ENCODE results near the gene JPH4.
"Not testable (repeated sequence)": the region's sequence is repeated elsewhere in the genome, so short reads cannot be mapped to it uniquely, and the experiment has no call there.

Gene JPH4

DNA sequence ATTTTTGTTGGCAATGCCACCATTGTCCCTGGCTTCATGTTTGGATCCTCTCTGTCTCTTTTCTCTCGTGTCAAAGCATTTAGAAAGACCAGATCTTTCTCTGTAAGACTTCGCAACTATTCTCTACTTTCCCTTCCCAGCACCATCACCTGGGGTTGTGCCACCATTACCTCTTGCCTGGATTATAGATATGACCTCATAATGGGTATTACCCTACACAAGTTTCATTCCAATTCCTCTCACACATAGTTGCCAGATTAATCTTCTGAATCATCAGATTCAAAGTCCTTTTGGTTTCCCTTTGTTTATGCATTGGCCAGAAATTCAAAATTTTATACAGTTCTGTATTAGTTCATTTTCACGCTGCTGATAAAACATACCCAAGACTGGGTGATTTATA, 30.4 kb upstream of the JPH4 start:
- no peak for DNase-seq (ENCODE audit: low spot score)

DNA sequence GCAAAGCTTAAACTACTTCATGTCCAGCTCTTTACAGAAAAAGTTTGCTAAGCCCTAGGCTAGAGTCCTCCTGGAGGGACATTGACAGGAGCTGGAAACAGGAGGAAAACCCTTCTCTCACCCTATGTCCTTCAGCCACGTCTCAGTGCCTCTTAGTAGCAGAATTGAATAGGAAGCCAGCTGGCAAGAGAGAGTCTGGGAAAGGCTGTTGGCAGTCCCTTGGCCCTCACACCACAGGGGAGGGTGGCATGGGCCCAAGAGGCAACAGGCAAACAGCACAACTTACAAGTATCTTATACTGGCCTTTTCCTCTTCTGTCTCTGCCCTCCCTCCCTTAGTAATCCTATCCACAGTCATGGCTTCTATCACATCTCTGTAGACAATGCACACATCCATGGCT, 29.9 kb upstream of the JPH4 start:
- DNase-seq (ENCODE audit: low spot score), result no peak

DNA sequence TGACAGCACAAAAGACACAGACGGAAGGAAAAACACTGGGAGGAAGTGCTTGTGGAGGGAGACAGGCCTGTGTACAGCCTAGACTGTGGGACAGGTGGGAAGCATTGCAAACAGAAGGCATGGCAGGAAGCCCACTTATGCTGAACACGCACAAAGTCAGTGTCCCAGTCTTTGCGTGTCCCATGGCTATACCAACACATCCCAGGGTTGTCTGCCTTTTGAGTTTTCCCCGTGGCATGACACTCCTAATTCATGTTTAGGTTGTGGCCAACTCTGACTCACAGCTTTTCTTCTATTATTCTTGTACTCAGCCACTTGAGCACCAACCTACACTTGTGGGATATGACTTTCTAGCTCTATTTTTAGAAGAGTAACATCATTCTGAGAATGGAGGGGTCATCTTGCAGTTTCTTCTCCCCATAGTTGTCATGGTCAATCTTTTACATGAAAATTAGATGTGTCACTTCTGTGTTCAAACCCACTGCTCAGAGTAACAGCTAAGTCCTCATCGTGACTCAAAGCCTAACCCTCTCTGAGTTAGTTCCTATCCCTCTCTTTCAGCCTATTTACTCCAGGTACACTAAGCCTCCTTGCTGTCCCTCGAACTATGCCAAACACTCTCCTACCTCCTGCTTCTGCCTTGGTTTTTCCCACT, 27.5 kb upstream of the JPH4 start:
- DNase-seq (ENCODE audit: low spot score), result no peak

DNA sequence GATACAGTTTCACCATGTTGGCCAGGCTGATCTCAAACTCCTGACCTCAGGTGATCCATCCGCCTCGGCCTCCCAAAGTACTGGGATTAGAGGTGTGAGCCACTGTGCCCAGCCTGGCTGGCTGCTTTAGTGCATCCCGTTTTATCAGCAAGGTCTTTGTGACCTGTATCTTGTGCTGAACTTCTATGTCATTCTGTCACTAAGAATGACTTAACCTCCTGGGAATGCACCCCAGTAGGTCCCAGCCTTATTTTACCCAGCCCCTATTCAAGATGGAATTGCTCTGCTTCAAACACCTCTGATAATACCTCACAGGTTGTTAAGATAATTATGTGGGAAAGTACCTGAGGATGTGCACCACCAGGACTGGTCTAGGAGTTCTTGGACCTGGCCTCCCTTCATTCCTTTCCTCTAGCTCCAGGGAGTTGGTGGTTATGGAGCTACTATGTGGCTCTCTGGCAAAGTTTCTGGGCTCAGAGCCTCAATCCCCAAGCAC, 26.1 kb upstream of the JPH4 start:
- DNase-seq (ENCODE audit: low spot score), result no peak

DNA sequence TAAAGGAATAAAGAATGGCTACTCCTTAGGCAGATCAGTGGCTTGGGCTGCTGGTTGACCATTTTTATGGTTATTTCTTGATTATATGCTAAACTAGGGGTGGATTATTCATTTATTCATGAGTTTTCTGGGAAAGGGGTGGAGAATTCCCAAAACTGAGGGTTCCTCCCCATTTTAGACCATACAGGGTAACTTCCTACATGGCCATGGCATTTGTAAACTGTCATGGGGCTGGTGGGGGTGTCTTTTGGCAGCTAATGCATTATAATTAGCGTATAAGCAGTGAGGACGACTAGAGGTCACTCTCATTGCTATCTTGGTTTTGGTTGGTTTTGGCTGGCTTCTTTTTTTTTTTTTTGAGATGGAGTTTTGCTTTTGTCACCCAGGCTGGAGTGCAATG, 25.6 kb upstream of the JPH4 start:
- no peak for DNase-seq (ENCODE audit: low spot score)

DNA sequence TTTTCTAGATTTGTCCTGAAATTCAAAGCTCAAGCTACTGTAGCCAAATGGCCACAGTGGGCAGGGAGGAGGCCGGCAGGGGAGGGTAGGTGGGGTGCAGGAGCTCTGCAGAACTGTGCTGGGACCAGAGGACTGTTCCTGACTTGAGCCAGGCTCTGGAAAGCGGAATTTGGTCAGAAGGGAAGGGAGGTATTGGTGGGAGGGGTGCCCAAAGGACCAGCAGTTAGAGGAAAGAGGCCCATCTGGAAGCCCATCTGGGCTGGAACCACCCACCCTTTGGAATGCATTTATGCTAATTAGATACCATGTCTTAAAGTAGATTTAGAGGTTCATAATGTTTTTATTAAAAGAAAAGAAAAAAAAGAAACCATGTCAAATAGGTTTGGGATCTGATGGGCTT, 24.5 kb upstream of the JPH4 start:
- DNase-seq (ENCODE audit: low spot score), result no peak

DNA sequence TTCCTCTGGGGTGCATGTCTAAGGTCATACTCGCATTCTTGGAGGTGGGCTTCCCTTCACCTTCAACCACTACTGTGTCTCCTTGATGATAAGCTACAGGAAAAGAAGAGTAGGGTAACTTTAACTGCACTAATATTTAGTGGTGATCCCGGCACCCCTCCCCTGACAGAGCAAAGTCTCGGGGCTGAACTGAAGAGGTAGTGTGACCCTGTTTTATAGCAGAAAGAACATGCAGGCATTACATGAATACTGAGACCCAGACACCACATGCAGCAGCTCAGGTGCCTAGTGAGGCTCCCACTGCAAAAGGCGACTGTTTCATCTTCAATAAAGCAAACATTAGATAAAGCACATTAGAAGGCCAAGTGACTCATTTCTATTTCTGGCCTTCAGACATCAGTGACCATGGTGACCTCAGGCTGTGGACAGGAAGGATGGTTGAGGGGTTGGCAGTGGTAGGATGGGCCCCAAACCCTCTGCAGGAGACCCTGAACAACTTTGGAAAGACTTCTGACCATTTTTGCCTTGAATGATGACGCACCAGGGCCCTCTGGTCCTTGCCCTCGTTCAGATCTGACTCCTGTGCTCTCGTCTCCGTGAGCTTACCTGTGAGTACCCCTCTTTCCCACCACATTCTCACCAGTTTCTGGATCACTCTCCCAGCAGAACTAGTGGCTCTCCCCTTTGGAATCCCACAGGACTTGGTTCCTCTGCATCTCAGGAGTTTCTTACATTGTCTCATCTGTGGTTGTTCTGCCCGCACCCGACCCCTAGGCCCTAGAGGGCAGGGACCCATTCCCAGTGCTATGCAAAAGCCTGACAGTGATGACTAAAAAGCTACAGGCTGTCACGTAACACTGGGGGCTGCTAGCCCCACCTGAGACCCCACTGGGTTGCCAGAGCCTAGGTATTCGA, 23.8 kb upstream of the JPH4 start:
- no peak for DNase-seq (ENCODE audit: low spot score)

DNA sequence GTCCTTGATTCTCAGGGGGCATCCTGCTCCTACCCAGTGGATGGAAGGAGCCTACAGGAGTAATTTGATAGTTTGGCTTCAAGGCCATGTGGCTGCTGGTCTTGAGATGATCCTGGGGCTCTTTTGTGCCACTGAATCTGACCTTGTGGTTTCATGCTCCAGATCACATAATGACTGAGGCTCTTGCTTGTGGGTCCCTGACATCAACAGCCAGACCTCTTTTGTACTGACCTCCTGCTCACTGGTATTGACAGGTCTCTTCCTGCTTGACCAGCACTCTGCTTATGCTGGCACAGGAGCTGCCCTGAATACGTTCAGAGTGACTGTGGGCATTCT, 23.2 kb upstream of the JPH4 start:
- no peak for DNase-seq (ENCODE audit: low spot score)

DNA sequence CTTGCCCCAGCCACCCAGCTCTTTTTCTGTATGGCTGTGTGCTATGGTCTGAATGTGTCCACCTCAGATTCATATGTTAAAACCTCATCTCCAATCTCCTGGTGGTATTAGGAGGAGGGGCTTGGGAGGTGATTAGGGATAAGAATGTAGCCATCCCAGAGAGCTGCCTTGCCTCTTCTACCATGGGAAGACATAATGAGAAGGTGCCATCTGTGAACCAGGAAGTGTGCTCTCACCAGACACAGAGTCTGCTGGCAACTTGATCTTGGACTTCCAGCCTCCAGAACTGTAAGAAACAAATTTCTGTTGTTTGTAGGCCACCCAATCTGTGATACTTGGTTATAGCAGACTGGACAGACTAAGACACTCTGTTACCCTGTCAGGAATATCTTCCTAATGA, 22.8 kb upstream of the JPH4 start:
- no peak for DNase-seq (ENCODE audit: low spot score)

DNA sequence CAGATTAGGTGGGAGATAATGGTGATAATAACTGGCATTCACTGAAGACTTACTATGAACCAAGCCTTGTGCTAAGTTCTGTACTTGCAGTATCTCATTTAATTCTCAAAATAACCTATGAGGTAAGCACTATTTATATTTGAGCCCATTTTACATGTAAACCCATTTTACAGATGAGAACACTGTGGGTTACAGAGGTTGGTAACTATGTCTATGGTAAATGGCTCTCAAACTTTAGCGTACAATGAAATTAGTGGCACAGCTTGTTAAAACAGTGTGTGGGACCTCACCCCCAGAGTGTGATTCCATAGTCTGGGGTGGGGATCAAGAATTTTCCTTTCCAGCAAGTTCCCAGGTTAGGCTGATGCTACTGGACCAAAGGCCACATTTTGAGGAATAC, 22.2 kb upstream of the JPH4 start:
- no peak for DNase-seq (ENCODE audit: low spot score)

DNA sequence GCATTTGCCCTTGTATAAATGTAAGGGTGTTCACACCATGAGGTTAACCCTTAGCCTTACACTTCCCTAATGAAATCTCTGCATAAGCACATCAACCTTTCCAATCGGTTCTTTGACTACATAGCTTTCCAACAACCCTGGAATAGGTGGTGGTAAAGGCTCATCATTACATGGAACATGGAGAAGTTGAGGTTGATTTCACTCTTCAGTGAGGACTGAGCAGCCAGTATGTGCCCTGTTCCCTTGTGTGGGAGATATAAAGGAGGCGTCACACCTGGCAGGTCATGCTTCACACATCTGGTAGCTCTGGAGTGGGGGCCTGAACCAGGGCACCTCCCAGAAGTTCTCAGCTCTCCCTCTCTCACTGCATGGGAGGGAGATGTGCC, 21.7 kb upstream of the JPH4 start:
- DNase-seq (ENCODE audit: low spot score), result no peak

DNA sequence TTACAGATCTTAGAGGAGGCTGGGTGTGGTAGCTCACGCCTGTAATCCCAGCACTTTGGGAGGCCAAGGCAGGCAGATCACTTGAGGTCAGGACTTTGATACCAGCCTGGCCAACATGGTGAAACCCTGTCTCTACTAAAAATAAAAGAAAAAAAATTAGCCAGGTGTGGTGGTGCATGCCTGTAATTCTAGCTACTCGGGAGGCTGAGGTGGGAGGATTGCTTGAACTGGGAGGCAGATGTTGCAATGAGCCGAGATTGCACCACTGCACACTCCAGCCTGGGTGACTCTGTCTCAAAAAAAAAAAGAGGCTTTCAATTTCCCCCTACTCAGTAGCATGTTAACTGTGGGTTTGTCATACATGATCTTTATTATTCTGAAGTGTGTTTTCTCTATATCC, 15.6 kb upstream of the JPH4 start:
- DNase-seq (ENCODE audit: low spot score), result not testable (repeated sequence)

DNA sequence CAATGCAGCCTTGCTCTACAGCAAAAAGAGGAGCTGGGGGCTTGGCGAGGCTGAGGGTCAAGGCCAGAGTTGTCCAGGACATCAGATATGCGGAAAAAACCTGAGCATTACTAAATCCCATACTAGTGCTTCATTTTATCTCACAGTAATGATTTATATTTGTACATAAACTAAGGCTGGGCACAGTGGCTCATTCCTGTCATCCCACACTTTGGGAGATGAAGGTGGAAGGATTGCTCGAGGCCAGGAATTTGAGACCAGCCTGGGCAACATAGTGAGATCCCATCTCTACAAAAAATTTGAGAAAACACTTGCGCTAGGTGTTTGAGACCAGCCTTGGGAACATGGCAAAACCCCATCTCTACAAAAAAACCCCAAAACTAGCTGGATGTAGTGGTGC, 11.6 kb upstream of the JPH4 start:
- no peak for DNase-seq (ENCODE audit: low spot score)

DNA sequence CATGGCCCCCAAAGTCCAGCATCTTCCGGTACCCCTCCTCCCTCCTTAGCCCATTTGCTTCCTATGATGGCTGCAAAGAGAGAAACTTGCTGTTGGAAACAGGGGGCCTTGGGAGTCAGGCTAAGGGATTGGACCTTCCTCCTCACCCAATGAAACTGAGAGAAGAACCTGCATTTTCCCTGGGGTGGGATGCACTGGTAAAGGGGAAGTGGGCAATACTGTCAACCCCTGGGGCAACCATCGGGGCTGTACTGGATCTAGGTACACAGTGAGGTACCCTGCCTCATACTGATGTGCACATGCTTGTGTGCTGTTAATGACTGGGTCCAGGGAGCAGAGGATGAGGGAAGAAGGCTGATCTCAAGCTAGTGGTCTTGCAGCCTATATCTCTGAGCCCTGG, 11.0 kb upstream of the JPH4 start:
- no peak for DNase-seq (ENCODE audit: low spot score)

DNA sequence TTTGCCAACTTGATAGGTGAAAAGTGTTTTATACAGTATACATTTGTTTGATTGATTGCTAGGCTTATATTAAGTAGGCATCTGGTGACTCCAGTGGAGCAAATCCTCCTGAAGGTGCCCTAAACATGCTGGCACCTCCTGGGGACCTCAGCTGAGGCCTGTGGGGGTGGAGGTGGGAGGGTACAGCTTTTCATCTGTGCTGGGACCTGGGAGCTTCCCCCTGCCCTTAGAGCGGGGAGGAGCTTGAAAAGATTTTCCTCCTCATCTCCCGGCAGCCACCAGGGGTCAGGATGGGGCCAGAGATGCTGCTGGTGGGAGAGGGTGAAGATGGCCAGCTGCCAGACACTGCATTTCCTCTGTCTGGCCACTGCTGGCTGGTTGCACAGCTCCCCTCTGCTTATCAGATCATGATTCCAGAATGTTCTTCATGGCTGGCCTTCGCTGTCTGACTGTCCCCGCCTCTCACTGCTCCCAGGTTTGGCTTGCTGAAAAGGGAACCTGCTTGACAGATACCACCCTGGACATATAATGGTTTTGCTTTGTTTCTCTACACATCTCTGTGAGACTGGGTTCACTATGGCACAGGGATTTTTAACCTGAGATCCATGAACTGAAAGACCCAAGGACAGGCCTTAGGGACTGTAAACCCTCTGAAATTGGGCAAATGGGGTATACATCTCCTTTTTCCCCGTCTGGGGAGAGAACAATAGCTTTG, 10.5 kb upstream of the JPH4 start:
- DNase-seq (ENCODE audit: low spot score), result peak; percentile 87

DNA sequence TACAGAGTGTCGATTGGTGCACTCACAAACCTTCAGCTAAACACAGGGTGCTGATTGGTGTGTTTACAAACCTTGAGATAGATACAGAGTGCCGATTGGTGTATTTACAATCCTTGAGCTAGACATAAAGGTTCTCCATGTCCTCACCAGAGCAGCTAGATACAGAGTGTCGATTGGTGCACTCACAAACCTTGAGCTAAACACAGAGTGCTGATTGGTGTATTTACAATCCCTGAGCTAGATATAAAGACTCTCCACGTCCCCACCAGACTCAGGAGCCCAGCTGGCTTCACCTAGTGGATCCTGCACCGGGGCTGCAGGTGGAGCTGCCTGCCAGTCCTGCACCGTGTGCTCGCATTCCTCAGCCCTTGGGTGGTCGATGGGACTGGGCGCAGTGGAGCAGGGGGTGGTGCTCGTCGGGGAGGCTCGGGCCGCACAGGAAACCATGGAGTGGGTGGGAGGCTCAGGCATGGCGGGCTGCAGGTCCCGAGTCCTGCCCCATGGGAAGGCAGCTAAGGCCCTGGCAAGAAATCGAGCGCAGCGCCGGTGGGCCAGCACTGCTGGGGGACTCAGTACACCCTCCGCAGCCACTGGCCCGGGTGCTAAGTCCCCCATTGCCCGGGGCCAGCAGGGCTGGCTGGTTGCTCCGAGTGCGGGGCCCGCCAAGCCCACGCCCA, 6.1 kb upstream of the JPH4 start:
- DNase-seq (ENCODE audit: low spot score), result not testable (repeated sequence)

DNA sequence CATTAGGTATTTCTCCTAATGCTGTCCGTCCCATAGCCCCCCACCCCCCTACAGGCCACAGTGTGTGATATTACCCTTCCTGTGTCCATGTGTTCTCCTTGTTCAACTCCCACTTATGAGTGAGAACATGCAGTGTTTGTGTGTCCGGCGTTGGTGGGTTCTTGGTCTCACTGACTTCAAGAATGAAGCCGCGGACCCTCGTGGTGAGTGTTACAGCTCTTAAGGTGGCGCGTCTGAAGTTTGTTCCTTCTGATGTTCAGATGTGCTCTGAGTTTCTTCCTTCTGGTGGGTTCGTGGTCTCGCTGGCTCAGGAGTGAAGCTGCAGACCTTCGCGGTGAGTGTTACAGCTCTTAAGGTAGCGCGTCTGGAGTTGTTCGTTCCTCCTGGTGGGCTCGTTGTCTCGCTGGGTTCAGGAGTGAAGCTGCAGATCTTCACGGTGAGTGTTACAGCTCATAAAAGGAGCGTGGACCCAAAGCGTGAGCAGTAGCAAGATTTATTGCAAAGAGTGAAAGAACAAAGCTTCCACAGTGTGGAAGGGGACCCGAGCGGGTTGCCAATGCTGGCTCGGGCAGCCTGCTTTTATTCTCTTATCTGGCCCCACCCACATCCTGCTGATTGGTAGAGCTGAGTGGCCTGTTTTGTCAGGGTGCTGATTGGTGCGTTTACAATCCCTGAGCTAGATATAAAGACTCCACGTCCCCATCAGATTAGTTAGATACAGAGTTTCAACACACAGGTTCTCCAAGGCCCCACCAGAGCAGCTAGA, 5.4 kb upstream of the JPH4 start:
- not testable (repeated sequence) for DNase-seq (ENCODE audit: low spot score)

DNA sequence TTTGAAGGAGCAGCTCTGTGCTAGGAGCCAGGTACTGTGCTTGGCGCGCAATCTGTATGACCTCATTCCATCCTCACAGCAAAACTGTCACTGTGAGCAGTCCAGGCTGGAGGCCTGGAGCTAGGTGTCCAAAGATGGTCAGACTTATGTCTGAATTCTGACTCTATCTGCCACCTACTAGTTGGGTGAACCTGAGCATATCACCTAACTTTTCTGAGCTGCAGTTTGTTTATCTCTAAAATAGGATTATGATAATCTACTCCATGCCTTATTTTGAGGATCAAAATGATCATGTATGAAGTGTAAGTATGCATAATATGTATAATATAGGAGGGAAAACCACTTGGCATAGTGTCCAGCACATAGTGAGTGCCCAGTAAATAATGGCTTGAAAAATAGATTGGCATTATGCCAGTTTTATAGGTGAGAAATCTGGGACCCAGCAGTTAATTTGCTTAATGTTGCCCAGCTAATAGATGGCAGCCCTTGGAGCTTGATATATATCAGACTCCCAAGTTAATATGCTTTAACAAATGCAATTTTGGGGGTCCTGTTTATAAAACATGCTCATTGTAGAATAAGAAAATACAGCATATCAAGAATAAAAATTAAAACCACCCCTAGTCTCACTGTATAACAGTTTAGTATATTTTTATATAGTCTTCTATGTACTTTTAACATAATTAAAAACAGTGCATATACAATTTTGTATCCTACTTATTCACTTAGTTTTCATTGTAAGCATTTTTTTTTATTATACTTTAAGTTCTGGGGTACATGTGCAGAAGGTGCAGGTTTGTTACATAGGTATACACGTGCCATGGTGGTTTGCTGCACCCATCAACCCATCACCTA, 4.5 kb upstream of the JPH4 start:
- DNase-seq (ENCODE audit: low spot score), result no peak

DNA sequence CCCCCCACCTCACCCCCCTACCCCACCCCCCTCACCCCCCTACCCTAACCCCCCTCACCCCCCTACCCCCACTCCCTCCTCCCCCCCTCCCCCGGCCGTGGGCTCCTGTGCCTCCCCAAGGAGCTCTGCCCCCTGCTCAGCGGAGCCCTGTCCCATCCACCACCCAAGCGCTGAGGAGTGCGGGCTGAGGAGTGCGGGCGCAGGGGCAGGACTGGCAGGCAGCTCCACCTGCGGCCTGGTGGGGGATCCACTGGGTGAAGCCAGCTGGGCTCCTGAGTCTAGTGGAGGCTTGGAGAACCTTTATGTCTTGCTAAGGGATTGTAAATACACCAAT, 2.3 kb upstream of the JPH4 start:
- DNase-seq (ENCODE audit: low spot score), result no peak

DNA sequence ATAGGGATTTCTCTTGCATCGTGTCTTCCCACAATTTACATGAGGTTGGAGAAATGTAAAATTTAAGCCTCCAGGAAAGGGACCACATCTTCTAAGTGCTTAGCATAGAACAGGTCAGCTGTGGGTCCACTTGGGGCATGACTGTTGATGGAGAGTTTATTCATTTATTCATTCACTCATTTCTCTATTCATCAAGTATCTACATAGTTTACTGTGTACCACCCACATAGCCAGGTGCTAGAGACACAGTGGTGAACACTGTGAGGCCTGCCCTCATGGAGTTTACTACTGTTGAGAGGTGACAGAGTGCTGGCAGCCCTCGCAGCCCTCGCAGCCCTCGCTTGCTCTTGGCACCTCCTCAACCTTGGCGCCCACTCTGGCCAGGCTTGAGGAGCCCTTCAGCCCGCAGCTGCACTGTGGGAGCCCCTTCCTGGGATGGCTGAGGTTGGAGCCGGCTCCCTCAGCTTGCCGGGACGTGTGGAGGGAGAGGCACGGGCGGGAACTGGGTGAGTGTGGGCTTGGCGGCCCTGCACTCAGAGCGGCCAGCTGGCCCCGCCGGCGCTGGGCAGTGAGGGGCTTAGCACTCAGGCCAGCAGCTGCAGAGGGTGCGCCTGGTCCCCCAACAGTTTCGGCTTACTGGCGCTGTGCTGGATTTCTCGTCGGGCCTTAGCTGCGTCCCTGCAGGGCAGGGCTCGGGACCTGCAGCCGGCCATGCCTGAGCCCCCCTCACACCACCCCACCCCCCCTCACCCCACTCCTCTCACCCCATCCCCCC, 1.7 kb upstream of the JPH4 start:
- DNase-seq (ENCODE audit: low spot score), result no peak

Data from LoVo (cell line).